ENCODE data around the gene BMPR1A. TPM values are rescaled to one million over a fixed set of nuclear protein-coding genes. Genes with fewer than 3 reads are reported as not detected.

The BMPR1A gene
- total and polyA plus RNA-seq, 2 experiments from 2014 or later = 16.5 to 41.7 TPM

GRCh38 chr10:86944031-86944419 lies 187.6 kb downstream of the BMPR1A start:
- Histone ChIP-seq H3K9me3 (ENCODE audit: low read depth) (no peaks in the 10 kb centered on the region), H3K79me2 (ENCODE audit: insufficient read depth) (no peaks in the 10 kb centered on the region), H3K4me2 (ENCODE audit: unreplicated experiment) (no peak overlapping the region), H3K27me3 (replicated peaks; ENCODE audit: insufficient read depth) (no peaks in the 10 kb centered on the region), H3K9ac (no peak overlapping the region), H3K9me2 (ENCODE audit: insufficient read depth) (no peaks in the 10 kb centered on the region), H3K4me1 (ENCODE audit: insufficient read depth) (no peaks in the 10 kb centered on the region), H3F3A (ENCODE audit: insufficient read depth) (0 out of 2 replicates have a peak, but pooled peaks cover 6% of the 10 kb centered on the region), H3K4me3 (no peak overlapping the region), H3K27ac (no peak overlapping the region), H3K36me3 (ENCODE audit: low read depth) (no peaks in the 10 kb centered on the region), H2AFZ (no peak overlapping the region), H4K20me1 (ENCODE audit: insufficient read depth) (no peaks in the 10 kb centered on the region)
- no peak for DNase-seq
- WGBS, 2 experiments (ENCODE audit: low coverage in 1 of 2, low lambda C conversion rate in 2 of 2, missing lambda C conversion rate in 2 of 2) = 85 to 87% methylated on average over 4 of the region's 4 CpGs
- in situ Hi-C loops (cut with MboI) = no loop called here
- TF ChIP-seq EZH2 (IDR thresholded peaks at IDR 0.05; ENCODE audit: insufficient read depth, poor library complexity, severe bottlenecking) (no peak), EZH2phosphoT487 (IDR thresholded peaks at IDR 0.05; ENCODE audit: insufficient read depth, low read depth) (no peak)

GRCh38 chr10:86944471-86944870 lies 188.1 kb downstream of the BMPR1A start:
- H3K4me1 ChIP-seq (ENCODE audit: insufficient read depth) = no peaks in the 10 kb centered on the region
- H3K27me3 ChIP-seq (replicated peaks; ENCODE audit: insufficient read depth) = no peaks in the 10 kb centered on the region
- 0 out of 2 replicates have a peak, but pooled peaks cover 6% of the 10 kb centered on the region for H3F3A ChIP-seq (ENCODE audit: insufficient read depth)
- no peak overlapping the region for H3K9ac ChIP-seq
- in situ Hi-C loops (cut with MboI) = no loop called here
- H3K9me3 ChIP-seq (ENCODE audit: low read depth) = no peaks in the 10 kb centered on the region
- H4K20me1 ChIP-seq (ENCODE audit: insufficient read depth) = no peaks in the 10 kb centered on the region
- H3K9me2 ChIP-seq (ENCODE audit: insufficient read depth) = no peaks in the 10 kb centered on the region
- no peak overlapping the region for H3K27ac ChIP-seq
- no peak overlapping the region for H2AFZ ChIP-seq
- H3K79me2 ChIP-seq (ENCODE audit: insufficient read depth) = no peaks in the 10 kb centered on the region
- no peak overlapping the region for H3K4me3 ChIP-seq
- H3K36me3 ChIP-seq (ENCODE audit: low read depth) = no peaks in the 10 kb centered on the region
- TF ChIP-seq EZH2 (IDR thresholded peaks at IDR 0.05; ENCODE audit: insufficient read depth, poor library complexity, severe bottlenecking) = no peak
- TF ChIP-seq EZH2phosphoT487 (IDR thresholded peaks at IDR 0.05; ENCODE audit: insufficient read depth, low read depth) = no peak
- no peak overlapping the region for H3K4me2 ChIP-seq (ENCODE audit: unreplicated experiment)
- peak; percentile 62 for DNase-seq

GRCh38 chr10:86944907-86945306 lies 188.5 kb downstream of the BMPR1A start:
- Histone ChIP-seq H3K79me2 (ENCODE audit: insufficient read depth) (no peaks in the 10 kb centered on the region), H3K36me3 (ENCODE audit: low read depth) (no peaks in the 10 kb centered on the region), H3K9ac (no peak overlapping the region), H3K27me3 (replicated peaks; ENCODE audit: insufficient read depth) (no peaks in the 10 kb centered on the region), H2AFZ (no peak overlapping the region), H3K9me2 (ENCODE audit: insufficient read depth) (no peaks in the 10 kb centered on the region), H3F3A (ENCODE audit: insufficient read depth) (0 out of 2 replicates have a peak, but pooled peaks cover 6% of the 10 kb centered on the region), H4K20me1 (ENCODE audit: insufficient read depth) (no peaks in the 10 kb centered on the region), H3K9me3 (ENCODE audit: low read depth) (no peaks in the 10 kb centered on the region), H3K4me1 (ENCODE audit: insufficient read depth) (no peaks in the 10 kb centered on the region), H3K4me2 (ENCODE audit: unreplicated experiment) (no peak overlapping the region), H3K4me3 (no peak overlapping the region), H3K27ac (no peak overlapping the region)
- DNase-seq = no peak
- 70 to 71% methylated on average over 3 of the region's 3 CpGs for WGBS, 2 experiments (ENCODE audit: low coverage in 1 of 2, low lambda C conversion rate in 2 of 2, missing lambda C conversion rate in 2 of 2)
- TF ChIP-seq EZH2phosphoT487 (IDR thresholded peaks at IDR 0.05; ENCODE audit: insufficient read depth, low read depth) = no peak
- TF ChIP-seq EZH2 (IDR thresholded peaks at IDR 0.05; ENCODE audit: insufficient read depth, poor library complexity, severe bottlenecking) = no peak
- in situ Hi-C loops (cut with MboI) = no loop called here

GRCh38 chr10:86945361-86946212 lies 189.2 kb downstream of the BMPR1A start:
- TF ChIP-seq EZH2phosphoT487 (IDR thresholded peaks at IDR 0.05; ENCODE audit: insufficient read depth, low read depth) = no peak
- TF ChIP-seq EZH2 (IDR thresholded peaks at IDR 0.05; ENCODE audit: insufficient read depth, poor library complexity, severe bottlenecking) = no peak
- H3K27me3 ChIP-seq (replicated peaks; ENCODE audit: insufficient read depth) = no peaks in the 10 kb centered on the region
- WGBS, 2 experiments (ENCODE audit: low coverage in 1 of 2, low lambda C conversion rate in 2 of 2, missing lambda C conversion rate in 2 of 2) = 31 to 32% methylated on average over 18 of the region's 18 CpGs
- H3K4me2 ChIP-seq (ENCODE audit: unreplicated experiment) = no peak overlapping the region
- DNase-seq = peak; percentile 65
- no peaks in the 10 kb centered on the region for H4K20me1 ChIP-seq (ENCODE audit: insufficient read depth)
- no peaks in the 10 kb centered on the region for H3K9me2 ChIP-seq (ENCODE audit: insufficient read depth)
- H3K27ac ChIP-seq = no peak overlapping the region
- H3K4me3 ChIP-seq = no peak overlapping the region
- 0 out of 2 replicates have a peak, but pooled peaks cover 6% of the 10 kb centered on the region for H3F3A ChIP-seq (ENCODE audit: insufficient read depth)
- no peaks in the 10 kb centered on the region for H3K4me1 ChIP-seq (ENCODE audit: insufficient read depth)
- no peak overlapping the region for H2AFZ ChIP-seq
- no peaks in the 10 kb centered on the region for H3K9me3 ChIP-seq (ENCODE audit: low read depth)
- H3K36me3 ChIP-seq (ENCODE audit: low read depth) = no peaks in the 10 kb centered on the region
- no peak overlapping the region for H3K9ac ChIP-seq
- no peaks in the 10 kb centered on the region for H3K79me2 ChIP-seq (ENCODE audit: insufficient read depth)
- in situ Hi-C loops (cut with MboI) = no loop called here

Data from GM23248 (cell line).